Adrenal gland (tissue), 12 donors: Measurements from ENCODE around the gene CPNE4. TPM values are rescaled to one million over a fixed set of nuclear protein-coding genes. Genes with fewer than 3 reads are reported as not detected.
A peak's percentile ranks its signal among the peaks of the same experiment; 100 is the strongest.

Experiments used
- DNase-seq, 7 donors: peaks; one replicate each; pipeline ENCODE4 v3.0.0-alpha.2; 2019 to 2020
- H3K27ac ChIP-seq, 5 donors: fragments of 200-600 bp; sonication (generic) in 4 of 5; 1 replicate in 3 of 5; 2 replicates in 2 of 5; pipeline versions ENCODE4 v1.5.1 to v1.8.0; 2016 to 2020; ENCODE audit warnings: mild to moderate bottlenecking in 1 of 5
- H3K27me3 ChIP-seq: fragments of 200-600 bp; 2 replicates; pipeline ENCODE4 v1.8.0; 2021
- H3K36me3 ChIP-seq, 2 donors: fragments of 200-600 bp; replicated peaks in 1 of 2; 1 replicate in 1 of 2; 2 replicates in 1 of 2; pipeline versions ENCODE4 v1.5.1 to v1.8.0; 2018 to 2022
- H3K4me1 ChIP-seq, 2 donors: fragments of 200-600 bp; replicated peaks in 1 of 2; 1 replicate in 1 of 2; 2 replicates in 1 of 2; pipeline versions ENCODE4 v1.5.1 to v1.8.0; 2018 to 2021
- H3K4me3 ChIP-seq, 4 donors: fragments of 200-600 bp; sonication (generic) in 3 of 4; one replicate each; pipeline ENCODE4 v1.5.1; 2016 to 2018
- H3K9me3 ChIP-seq, 3 donors: fragments of 200-600 bp; sonication (generic) in 1 of 3; replicated peaks in 1 of 3; 1 replicate in 2 of 3; 2 replicates in 1 of 3; pipeline versions ENCODE4 v1.5.1 to v1.8.0; 2016 to 2021
- CTCF ChIP-seq, 6 experiments: fragments of 450-650 bp in 4 of 6; fragments of 200-600 bp in 2 of 6; sonication (generic) in 1 of 6; IDR thresholded peaks; 1 replicate in 5 of 6; 2 replicates in 1 of 6; pipeline versions ENCODE4 v1.5.1 to v1.8.0; 2016 to 2021; ENCODE audit warnings: antibody characterized with exemption in 6 of 6, mild to moderate bottlenecking in 2 of 6, moderate library complexity in 1 of 6
- POLR2A ChIP-seq, 2 donors: fragments of 450-650 bp; IDR thresholded peaks; one replicate each; pipeline ENCODE4 v1.6.1; 2017; ENCODE audit warnings: antibody characterized with exemption in 2 of 2, mild to moderate bottlenecking in 2 of 2, moderate library complexity in 1 of 2
- WGBS, 4 donors: extraction: QIAGEN DNeasy Blood & Tissue Kit in 2 of 4; methylation state at CpG; one replicate each; pipeline versions ENCODE4 v1.1.5 to v1.1.7; 2013 to 2017; 5-methylcytosine and 5-hydroxymethylcytosine counted together
- intact Hi-C, 2 donors: fragments of 100-400 bp; cut with DNase I; formaldehyde crosslinking; loops; one replicate each; pipeline versions ENCODE4 v1.14.1 to v1.15.0; 2022 to 2023
- polyA plus RNA-seq, 3 donors: library from polyadenylated mRNA; stranded (reverse); fragments of 200-250 nt in 2 of 3; fragments of 350-450 nt in 1 of 3; fragmentation: Illumina TruSeq in 1 of 3; extraction: RNeasy Lipid Tissue Mini Kit (QIAGEN cat#74804) in 1 of 3; gene quantifications; one replicate each; pipeline ENCODE4 v1.2.3, GENCODE V29; 2013 to 2014
- total RNA-seq, 9 donors: library from RNA; depleted of rRNA in 4 of 9; stranded (reverse); fragments of >200 nt in 4 of 9; fragments of 120-200 nt in 1 of 9; fragmentation: NEBNext Ultra II Directional in 1 of 9; extraction: Animal tissue kit (Norgen Biotek cat#: 25700) in 1 of 9; gene quantifications; one replicate each; pipeline versions ENCODE4 v1.1.0 to v1.2.4, GENCODE V29; 2013 to 2023
- donor health status: healthy with polysubstance abuse.
- donor health status: Bipolar disorder and iron deficiency.
- donor health status: DM: yes; HTN: yes; CAD: no.
- donor health status: DM: no; HTN: no; CAD: no.
- donor health status: DM: no; HTN: no; CAD: no.
- donor health status: DM: yes; HTN: yes; CAD: no.

CPNE4 gene
- total and polyA plus RNA-seq, 12 donors = 0.11 to 7.5 (median 0.59) TPM

- no peaks in the 10 kb centered on the region for H3K9me3 ChIP-seq
- no peak for DNase-seq
- H3K27ac ChIP-seq = no peak overlapping the region
- H3K27me3 ChIP-seq = no peaks in the 10 kb centered on the region
- TF ChIP-seq CTCF (IDR thresholded peaks at IDR 0.05) (no peak), POLR2A (IDR thresholded peaks at IDR 0.05) (no peak)
- intact Hi-C loops = no loop called here
- 54 to 83% (median 66%) methylated on average over 1 of the region's 1 CpG for WGBS, 4 donors
- no peaks in the 10 kb centered on the region for H3K4me1 ChIP-seq
- no peaks in the 10 kb centered on the region for H3K36me3 ChIP-seq
- H3K4me3 ChIP-seq = no peak overlapping the region
These were observed 504.0 kb downstream of the CPNE4 start for GRCh38 chr3:131530843-131531242.

- WGBS, 4 donors = 63 to 89% (median 81%) methylated on average over 1 of the region's 1 CpG
- no peaks in the 10 kb centered on the region for H3K9me3 ChIP-seq
- H3K4me3 ChIP-seq = no peak overlapping the region
- H3K36me3 ChIP-seq = no peaks in the 10 kb centered on the region
- DNase-seq = no peak
- intact Hi-C loops = no loop called here
- H3K27me3 ChIP-seq = no peaks in the 10 kb centered on the region
- H3K4me1 ChIP-seq = no peaks in the 10 kb centered on the region
- TF ChIP-seq POLR2A (IDR thresholded peaks at IDR 0.05) (no peak), CTCF (IDR thresholded peaks at IDR 0.05) (no peak)
- H3K27ac ChIP-seq = no peak overlapping the region
These were observed 504.4 kb downstream of the CPNE4 start for GRCh38 chr3:131530388-131530787.

GRCh38 chr3:131526801-131527347 lies 507.9 kb downstream of the CPNE4 start:
- Histone ChIP-seq H3K27me3 (no peaks in the 10 kb centered on the region), H3K27ac (no peak overlapping the region), H3K9me3 (no peaks in the 10 kb centered on the region), H3K4me1 (no peaks in the 10 kb centered on the region), H3K36me3 (no peaks in the 10 kb centered on the region), H3K4me3 (peak overlapping the region in 2 of 4 donors; percentile 28 to 54)
- peak; percentile 59 to 83 (median 72) for DNase-seq
- intact Hi-C loops = no loop called here
- WGBS, 4 donors = 3 to 57% (median 7%) methylated on average over 5 to 37 of the region's 37 CpGs
- TF ChIP-seq POLR2A (IDR thresholded peaks at IDR 0.05) = no peak
- peak; percentile 25 to 52 (median 40) for TF ChIP-seq CTCF (IDR thresholded peaks at IDR 0.05)

GRCh38 chr3:131518680-131519079 lies 516.1 kb downstream of the CPNE4 start:
- intact Hi-C loops = no loop called here
- no peak for DNase-seq

More at GRCh38 chr3:131518680-131519079, 516.1 kb downstream of the CPNE4 start:
- TF ChIP-seq POLR2A (IDR thresholded peaks at IDR 0.05) (no peak), CTCF (IDR thresholded peaks at IDR 0.05) (no peak)
- Histone ChIP-seq H3K27me3 (no peaks in the 10 kb centered on the region), H3K9me3 (no peaks in the 10 kb centered on the region), H3K36me3 (no peaks in the 10 kb centered on the region), H3K27ac (no peak overlapping the region), H3K4me3 (no peak overlapping the region), H3K4me1 (no peaks in the 10 kb centered on the region)
- WGBS, 4 donors = 79 to 87% (median 84%) methylated on average over 7 of the region's 7 CpGs
